Panc1 (cell line): Measurements from ENCODE around the gene FAM240B. TPM values are rescaled to one million over a fixed set of nuclear protein-coding genes. Genes with fewer than 3 reads are reported as not detected.

ENCODE experiments used
- ATAC-seq: fragments of 200-7000 bp; cut with Tn5 transposase; 2 replicates; pipeline ENCODE4 v1.9.1; 2020; ENCODE audit warnings: mild to moderate bottlenecking, moderate library complexity
- BruUV-seq: library from RNA; stranded (reverse); fragments of 400-500 nt; replicated peaks from 2 replicates; lab custom pipeline; 2021; lab: Mats Ljungman, UMichigan
- CTCF ChIA-PET: fragments of 300-600 bp; sonication (Branson Sonifier 250); formaldehyde crosslinking; loops from one replicate; lab custom pipeline; 2022; ENCODE audit warnings: antibody characterized with exemption; lab: Charles Lee
- POLR2A ChIA-PET: fragments of 300-600 bp; sonication (Branson Sonifier 250); formaldehyde crosslinking; loops from one replicate; lab custom pipeline; 2022; ENCODE audit warnings: antibody characterized with exemption; lab: Charles Lee
- DNase-seq: peaks from one replicate; pipeline ENCODE4 v3.0.0-alpha.2; 2010; ENCODE audit warnings: low read depth, low spot score
- H3K27ac ChIP-seq: 2 replicates; pipeline ENCODE4 v1.5.1; 2011; ENCODE audit warnings: mild to moderate bottlenecking, low read length, inconsistent platforms
- H3K27me3 ChIP-seq: fragments of 200-500 bp; sonication (Bioruptor generic); 2 replicates; pipeline ENCODE4 v1.6.0; 2014; ENCODE audit warnings: low read length, inconsistent platforms; ENCODE audit not compliant: control insufficient read depth, insufficient read depth
- H3K36me3 ChIP-seq: fragments of 200-500 bp; sonication (Bioruptor generic); 2 replicates; pipeline ENCODE4 v1.5.1; 2014; ENCODE audit warnings: inconsistent platforms, mild to moderate bottlenecking, low read length, moderate library complexity; ENCODE audit not compliant: control insufficient read depth, insufficient read depth
- H3K4me1 ChIP-seq: 2 replicates; pipeline ENCODE4 v1.5.1; 2011; ENCODE audit warnings: inconsistent platforms, mild to moderate bottlenecking, low read length, moderate library complexity; ENCODE audit not compliant: control insufficient read depth, insufficient read depth
- H3K4me3 ChIP-seq, 2 experiments: 2 replicates each; pipeline ENCODE4 v1.5.1; 2011 to 2012; ENCODE audit warnings: low read depth in 2 of 2, low read length in 2 of 2, mild to moderate bottlenecking in 2 of 2, inconsistent platforms in 1 of 2, moderate library complexity in 1 of 2
- H3K9me3 ChIP-seq: fragments of 200-500 bp; sonication (Bioruptor generic); 2 replicates; pipeline ENCODE4 v1.5.1; 2014; ENCODE audit warnings: low read depth, mild to moderate bottlenecking, inconsistent platforms, low read length, moderate library complexity; ENCODE audit not compliant: control insufficient read depth, insufficient read depth
- CTCF ChIP-seq: fragments of 450-650 bp; IDR thresholded peaks from 2 replicates; pipeline ENCODE4 v1.5.1; 2017; ENCODE audit warnings: mild to moderate bottlenecking
- POLR2AphosphoS5 ChIP-seq: IDR thresholded peaks from 2 replicates; pipeline ENCODE4 v1.6.1; 2012; ENCODE audit warnings: mild to moderate bottlenecking, low read depth, low read length, moderate library complexity
- REST ChIP-seq, 2 experiments: IDR thresholded peaks; 2 replicates each; pipeline ENCODE4 v1.6.1; 2011 to 2012; ENCODE audit warnings: low read depth in 2 of 2, control low read depth in 1 of 2, low read length in 1 of 2, mild to moderate bottlenecking in 1 of 2, moderate library complexity in 1 of 2; ENCODE audit not compliant: insufficient read depth in 1 of 2
- SIN3A ChIP-seq: IDR thresholded peaks from 2 replicates; pipeline ENCODE4 v1.6.1; 2012; ENCODE audit warnings: low read depth, mild to moderate bottlenecking, low read length, moderate library complexity, borderline replicate concordance; ENCODE audit not compliant: insufficient read depth
- TCF7L2 ChIP-seq: IDR thresholded peaks from 2 replicates; pipeline ENCODE4 v1.6.1; 2011; ENCODE audit warnings: mild to moderate bottlenecking, low read depth, low read length, inconsistent platforms
- in situ Hi-C: cut with HindIII; loops from 2 replicates; pipeline ENCODE4 v1.10.0; 2016; ENCODE audit warnings: low sequenced_read_pairs, low pct_unique_long_range_greater_than_20kb
- intact Hi-C: fragments of 100-400 bp; cut with micrococcal nuclease; formaldehyde crosslinking; loops from one replicate; pipeline ENCODE4 v1.10.0; 2022; ENCODE audit not compliant: unreplicated experiment
- total RNA-seq: library from RNA; stranded (reverse); gene quantifications from one replicate; pipeline ENCODE4 v1.2.1, GENCODE V29; 2021; ENCODE audit not compliant: unreplicated experiment

The FAM240B gene
- total RNA-seq, 1 experiment from 2014 or later: not detected

DNA sequence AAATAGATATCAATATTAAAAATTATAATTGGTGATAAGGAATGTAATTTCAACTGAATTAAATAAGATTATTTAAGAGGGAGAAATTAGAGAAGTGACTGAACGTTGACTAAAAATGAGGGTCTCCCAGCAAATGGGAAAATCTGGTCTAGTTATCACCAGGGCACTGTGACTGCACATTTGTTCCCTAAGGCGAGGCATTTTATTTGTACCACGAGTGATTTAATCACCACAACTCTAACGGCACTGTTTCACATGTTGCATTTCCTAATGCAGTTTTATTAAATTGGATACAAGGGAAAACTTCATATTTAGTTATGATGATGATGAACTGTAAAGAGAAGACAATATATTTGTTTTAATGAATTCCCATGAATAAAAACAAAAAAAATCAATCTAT lies 26.4 kb upstream of the FAM240B start:
- ATAC-seq: no peak

DNA sequence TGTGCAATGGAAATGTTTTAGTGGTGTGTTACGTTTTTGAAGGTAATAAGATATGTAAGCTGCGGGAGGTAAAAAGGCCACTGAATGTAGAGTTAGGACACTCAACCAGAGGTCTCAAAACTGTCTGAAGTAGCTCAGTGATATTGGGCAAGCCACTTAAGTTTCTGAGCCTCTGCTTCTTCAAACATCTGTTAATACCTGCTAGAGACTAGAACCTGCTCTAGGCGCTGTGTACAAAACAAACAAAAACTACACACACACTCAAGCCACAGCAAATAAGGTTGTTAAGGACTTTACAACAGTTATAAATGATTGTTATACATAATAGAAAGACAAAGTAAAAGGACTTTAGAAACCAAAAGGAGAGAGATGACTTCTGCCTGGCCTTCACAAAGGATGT lies 24.6 kb upstream of the FAM240B start:
- no TSS peak for BruUV-seq
- in situ Hi-C loops: no loop called here
- CTCF ChIA-PET: no interaction called here

More for the DNA sequence above, 26.4 kb upstream of the FAM240B start:
- no peaks in the 10 kb centered on the region for H3K27me3 ChIP-seq
- intact Hi-C loops: no loop called here
- H3K9me3 ChIP-seq: no peaks in the 10 kb centered on the region
- no peak for DNase-seq
- no peaks in the 10 kb centered on the region for H3K4me1 ChIP-seq
- POLR2A ChIA-PET: no interaction called here
- in situ Hi-C loops: no loop called here
- no peaks in the 10 kb centered on the region for H3K36me3 ChIP-seq
- TF ChIP-seq CTCF (no peak), TCF7L2 (no peak), REST (IDR thresholded peaks at IDR 0.05; ENCODE audit: insufficient read depth in 1 of 2, low read depth in 2 of 2, low read length in 1 of 2) (no peak), SIN3A (no peak), POLR2AphosphoS5 (no peak)
- no peak overlapping the region for H3K4me3 ChIP-seq
- CTCF ChIA-PET: no interaction called here
- no peak overlapping the region for H3K27ac ChIP-seq
- BruUV-seq: no TSS peak

More for the DNA sequence above, 24.6 kb upstream of the FAM240B start:
- TF ChIP-seq TCF7L2 (no peak), SIN3A (no peak), CTCF (no peak), REST (IDR thresholded peaks at IDR 0.05; ENCODE audit: insufficient read depth in 1 of 2, low read depth in 2 of 2, low read length in 1 of 2) (no peak)
- Histone ChIP-seq H3K27ac (no peak overlapping the region), H3K4me3 (no peak overlapping the region), H3K4me1 (no peaks in the 10 kb centered on the region), H3K9me3 (no peaks in the 10 kb centered on the region), H3K27me3 (no peaks in the 10 kb centered on the region), H3K36me3 (no peaks in the 10 kb centered on the region)
- intact Hi-C loops: no loop called here
- no peak for ATAC-seq
- POLR2A ChIA-PET: no interaction called here
- no peak for DNase-seq
